ENCODE results near the gene EMP1.
"Not testable (repeated sequence)": the region's sequence is repeated elsewhere in the genome, so short reads cannot be mapped to it uniquely, and the experiment has no call there.

Gene EMP1

GRCh38 chr12:13259625-13260024, 63.1 kb downstream of the EMP1 start:
- not testable (repeated sequence) for DNase-seq

GRCh38 chr12:13267826-13268225, 71.3 kb downstream of the EMP1 start:
- not testable (repeated sequence) for DNase-seq

GRCh38 chr12:13268581-13268980, 72.1 kb downstream of the EMP1 start:
- no peak for DNase-seq
